Stimulated activated CD4-positive, alpha-beta T cell treated with anti-CD3 and anti-CD28 coated beads, Interleukin-4, amount 100 ng/mL, for 1 hour (primary cell): Measurements from ENCODE around the gene DHRSX.

Experiments used
- DNase-seq: peaks from one replicate; pipeline ENCODE4 v3.0.0-alpha.2; 2020

DHRSX gene

GRCh38 chrX:2451501-2452316, 49.1 kb downstream of the DHRSX start:
- no peak for DNase-seq

GRCh38 chrX:2450681-2451080, 50.1 kb downstream of the DHRSX start:
- no peak for DNase-seq

GRCh38 chrX:2449135-2449886, 51.5 kb downstream of the DHRSX start:
- no peak for DNase-seq

GRCh38 chrX:2447484-2447883, 53.3 kb downstream of the DHRSX start:
- no peak for DNase-seq

GRCh38 chrX:2446815-2447214, 54.0 kb downstream of the DHRSX start:
- DNase-seq, result no peak

- DNase-seq, result no peak
These were observed 54.8 kb downstream of the DHRSX start for GRCh38 chrX:2445662-2446623.

- no peak for DNase-seq
These were observed 58.1 kb downstream of the DHRSX start for GRCh38 chrX:2442694-2443093.

- DNase-seq, result no peak
These were observed 59.3 kb downstream of the DHRSX start for GRCh38 chrX:2441466-2441865.

GRCh38 chrX:2439613-2440012, 61.2 kb downstream of the DHRSX start:
- DNase-seq, result no peak

GRCh38 chrX:2435465-2435864, 65.3 kb downstream of the DHRSX start:
- no peak for DNase-seq

GRCh38 chrX:2434270-2435163, 66.3 kb downstream of the DHRSX start:
- DNase-seq, result no peak

GRCh38 chrX:2432298-2432863, 68.4 kb downstream of the DHRSX start:
- DNase-seq, result no peak

- no peak for DNase-seq
These were observed 70.4 kb downstream of the DHRSX start for GRCh38 chrX:2430265-2430825.

- DNase-seq, result no peak
These were observed 73.0 kb downstream of the DHRSX start for GRCh38 chrX:2427737-2428136.

GRCh38 chrX:2427147-2427546, 73.6 kb downstream of the DHRSX start:
- DNase-seq, result no peak

GRCh38 chrX:2426289-2426882, 74.4 kb downstream of the DHRSX start:
- no peak for DNase-seq

- no peak for DNase-seq
These were observed 75.3 kb downstream of the DHRSX start for GRCh38 chrX:2425286-2426071.

GRCh38 chrX:2424317-2424716, 76.5 kb downstream of the DHRSX start:
- no peak for DNase-seq

- no peak for DNase-seq
These were observed 76.9 kb downstream of the DHRSX start for GRCh38 chrX:2423899-2424298.

- no peak for DNase-seq
These were observed 77.5 kb downstream of the DHRSX start for GRCh38 chrX:2423282-2423681.
